ENCODE data around the gene TRAP1.

DNA sequence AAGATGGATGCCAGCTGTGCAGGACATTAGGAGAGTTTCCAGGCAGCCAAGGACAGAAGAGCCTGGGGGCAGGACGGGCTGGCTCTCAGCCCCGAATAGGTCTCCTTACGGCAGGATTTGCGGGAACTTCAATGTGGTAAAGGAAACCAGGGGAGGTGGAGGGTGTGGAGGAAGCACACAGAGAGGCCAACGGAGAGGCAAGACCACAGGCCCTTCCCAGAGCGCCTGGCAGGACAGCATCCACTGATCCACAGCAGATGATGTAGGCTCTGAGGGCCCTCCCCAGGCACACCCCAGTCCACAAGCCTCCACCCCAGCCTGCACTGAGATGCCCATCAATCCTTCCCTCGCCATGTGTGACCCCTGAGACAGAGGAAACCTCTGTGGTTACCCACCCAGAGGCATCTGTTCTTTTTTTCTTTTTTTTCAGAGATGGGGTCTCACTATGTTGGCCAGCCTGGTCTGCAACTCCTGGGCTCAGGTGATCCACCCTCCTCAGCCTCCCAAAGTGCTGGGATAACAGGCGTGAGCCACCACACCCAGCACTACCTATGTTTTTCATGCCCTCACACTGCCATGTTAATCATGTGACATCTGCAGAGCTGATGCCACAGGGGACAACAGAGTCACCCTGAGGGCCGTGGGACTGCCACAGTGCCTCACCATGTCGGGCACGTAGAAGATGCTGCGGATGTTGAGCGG lies 43.5 kb downstream of the TRAP1 start:
- TF ChIP-seq YY1 (IDR thresholded peaks at IDR 0.05; ENCODE audit: low read depth) (no peak), TCF12 (IDR thresholded peaks at IDR 0.05; ENCODE audit: low read depth) (no peak), NFIC (IDR thresholded peaks at IDR 0.05) (no peak), CEBPB (IDR thresholded peaks at IDR 0.05) (no peak), CREB1 (IDR thresholded peaks at IDR 0.05; ENCODE audit: low read depth) (no peak), FOXM1 (IDR thresholded peaks at IDR 0.05; ENCODE audit: borderline replicate concordance, low read depth) (no peak)
- TF ChIP-seq, protein P1, sequence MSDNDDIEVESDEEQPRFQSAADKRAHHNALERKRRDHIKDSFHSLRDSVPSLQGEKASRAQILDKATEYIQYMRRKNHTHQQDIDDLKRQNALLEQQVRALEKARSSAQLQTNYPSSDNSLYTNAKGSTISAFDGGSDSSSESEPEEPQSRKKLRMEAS (IDR thresholded peaks at IDR 0.05), result no peak
- TF ChIP-seq, protein P2, sequence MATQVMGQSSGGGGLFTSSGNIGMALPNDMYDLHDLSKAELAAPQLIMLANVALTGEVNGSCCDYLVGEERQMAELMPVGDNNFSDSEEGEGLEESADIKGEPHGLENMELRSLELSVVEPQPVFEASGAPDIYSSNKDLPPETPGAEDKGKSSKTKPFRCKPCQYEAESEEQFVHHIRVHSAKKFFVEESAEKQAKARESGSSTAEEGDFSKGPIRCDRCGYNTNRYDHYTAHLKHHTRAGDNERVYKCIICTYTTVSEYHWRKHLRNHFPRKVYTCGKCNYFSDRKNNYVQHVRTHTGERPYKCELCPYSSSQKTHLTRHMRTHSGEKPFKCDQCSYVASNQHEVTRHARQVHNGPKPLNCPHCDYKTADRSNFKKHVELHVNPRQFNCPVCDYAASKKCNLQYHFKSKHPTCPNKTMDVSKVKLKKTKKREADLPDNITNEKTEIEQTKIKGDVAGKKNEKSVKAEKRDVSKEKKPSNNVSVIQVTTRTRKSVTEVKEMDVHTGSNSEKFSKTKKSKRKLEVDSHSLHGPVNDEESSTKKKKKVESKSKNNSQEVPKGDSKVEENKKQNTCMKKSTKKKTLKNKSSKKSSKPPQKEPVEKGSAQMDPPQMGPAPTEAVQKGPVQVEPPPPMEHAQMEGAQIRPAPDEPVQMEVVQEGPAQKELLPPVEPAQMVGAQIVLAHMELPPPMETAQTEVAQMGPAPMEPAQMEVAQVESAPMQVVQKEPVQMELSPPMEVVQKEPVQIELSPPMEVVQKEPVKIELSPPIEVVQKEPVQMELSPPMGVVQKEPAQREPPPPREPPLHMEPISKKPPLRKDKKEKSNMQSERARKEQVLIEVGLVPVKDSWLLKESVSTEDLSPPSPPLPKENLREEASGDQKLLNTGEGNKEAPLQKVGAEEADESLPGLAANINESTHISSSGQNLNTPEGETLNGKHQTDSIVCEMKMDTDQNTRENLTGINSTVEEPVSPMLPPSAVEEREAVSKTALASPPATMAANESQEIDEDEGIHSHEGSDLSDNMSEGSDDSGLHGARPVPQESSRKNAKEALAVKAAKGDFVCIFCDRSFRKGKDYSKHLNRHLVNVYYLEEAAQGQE (IDR thresholded peaks at IDR 0.05; ENCODE audit: low read depth), result no peak
- TF ChIP-seq, protein P3, sequence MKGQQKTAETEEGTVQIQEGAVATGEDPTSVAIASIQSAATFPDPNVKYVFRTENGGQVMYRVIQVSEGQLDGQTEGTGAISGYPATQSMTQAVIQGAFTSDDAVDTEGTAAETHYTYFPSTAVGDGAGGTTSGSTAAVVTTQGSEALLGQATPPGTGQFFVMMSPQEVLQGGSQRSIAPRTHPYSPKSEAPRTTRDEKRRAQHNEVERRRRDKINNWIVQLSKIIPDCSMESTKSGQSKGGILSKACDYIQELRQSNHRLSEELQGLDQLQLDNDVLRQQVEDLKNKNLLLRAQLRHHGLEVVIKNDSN (IDR thresholded peaks at IDR 0.05), result no peak
